ENCODE data around the gene ACOXL.
"Not testable (repeated sequence)": the region's sequence is repeated elsewhere in the genome, so short reads cannot be mapped to it uniquely, and the experiment has no call there.

Gene ACOXL

GRCh38 chr2:110958346-110959119, 226.2 kb downstream of the ACOXL start:
- H3K4me1 Mint-ChIP-seq (ENCODE audit: low read depth), result no peaks in the 10 kb centered on the region
- no peaks in the 10 kb centered on the region for H3K9me3 Mint-ChIP-seq
- no peaks in the 10 kb centered on the region for H3K36me3 Mint-ChIP-seq (ENCODE audit: low read depth)
- H3K4me3 Mint-ChIP-seq, result no peak overlapping the region
- peaks cover 22% of the 10 kb centered on the region for H3K27me3 Mint-ChIP-seq
- H3K27ac Mint-ChIP-seq, result no peak overlapping the region

GRCh38 chr2:110959198-110959597, 226.8 kb downstream of the ACOXL start:
- peaks cover 25% of the 10 kb centered on the region for H3K27me3 Mint-ChIP-seq
- H3K36me3 Mint-ChIP-seq (ENCODE audit: low read depth), result no peaks in the 10 kb centered on the region

DNA sequence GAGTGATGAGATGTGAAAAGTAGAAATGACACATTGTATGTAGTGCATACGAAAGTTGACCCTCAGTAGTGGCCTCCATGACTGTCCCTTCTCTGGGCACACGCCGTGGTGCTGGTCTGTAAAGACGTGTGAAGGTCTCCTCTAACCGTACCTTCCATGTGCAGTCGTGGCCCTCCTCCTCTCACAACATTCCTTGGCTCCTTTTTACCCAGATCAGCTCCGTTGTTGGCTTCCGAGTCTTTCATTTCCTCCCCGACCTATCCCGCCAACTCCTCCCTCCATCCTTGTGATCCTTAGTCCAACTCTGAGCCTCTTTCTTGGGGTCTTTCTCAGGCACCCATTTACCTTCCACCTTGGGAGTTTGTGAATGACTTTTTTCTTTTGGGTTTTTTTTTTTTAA, 227.9 kb downstream of the ACOXL start:
- no peak overlapping the region for H3K27ac Mint-ChIP-seq
- no peaks in the 10 kb centered on the region for H3K4me1 Mint-ChIP-seq (ENCODE audit: low read depth)
- no peak overlapping the region for H3K4me3 Mint-ChIP-seq
- no peaks in the 10 kb centered on the region for H3K36me3 Mint-ChIP-seq (ENCODE audit: low read depth)
- peaks cover 21% of the 10 kb centered on the region for H3K27me3 Mint-ChIP-seq
- no peaks in the 10 kb centered on the region for H3K9me3 Mint-ChIP-seq

More at GRCh38 chr2:110959198-110959597, 226.8 kb downstream of the ACOXL start:
- H3K4me3 Mint-ChIP-seq, result no peak overlapping the region
- H3K4me1 Mint-ChIP-seq (ENCODE audit: low read depth), result no peaks in the 10 kb centered on the region
- H3K9me3 Mint-ChIP-seq, result no peaks in the 10 kb centered on the region
- no peak overlapping the region for H3K27ac Mint-ChIP-seq

- no peak overlapping the region for H3K4me3 Mint-ChIP-seq
- H3K27ac Mint-ChIP-seq, result no peak overlapping the region
- peaks cover 21% of the 10 kb centered on the region for H3K27me3 Mint-ChIP-seq
- H3K36me3 Mint-ChIP-seq (ENCODE audit: low read depth), result no peaks in the 10 kb centered on the region
- no peaks in the 10 kb centered on the region for H3K9me3 Mint-ChIP-seq
- H3K4me1 Mint-ChIP-seq (ENCODE audit: low read depth), result no peaks in the 10 kb centered on the region
These were observed 228.6 kb downstream of the ACOXL start for GRCh38 chr2:110960954-110961353.

DNA sequence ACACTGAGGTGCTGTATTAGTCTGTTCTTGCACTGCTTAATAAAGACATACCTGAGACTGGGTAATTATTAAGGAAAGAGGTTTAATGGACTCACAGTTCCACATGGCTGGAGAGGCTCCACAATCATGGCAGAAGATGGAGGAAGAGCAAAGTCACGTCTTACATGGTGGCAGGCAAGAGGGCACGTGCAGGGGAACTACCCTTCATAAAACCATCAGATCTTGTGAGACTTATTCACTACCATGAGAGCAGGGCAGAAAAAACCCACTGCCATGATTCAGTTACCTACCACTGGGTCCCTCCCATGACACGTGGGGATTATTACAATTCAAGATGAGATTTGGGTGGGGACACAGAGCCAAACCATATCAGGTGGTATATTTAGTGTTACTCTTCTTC, 229.3 kb downstream of the ACOXL start:
- peaks cover 21% of the 10 kb centered on the region for H3K27me3 Mint-ChIP-seq
- not testable (repeated sequence) for H3K36me3 Mint-ChIP-seq (ENCODE audit: low read depth); H3K9me3 Mint-ChIP-seq; H3K4me3 Mint-ChIP-seq; H3K27ac Mint-ChIP-seq; H3K4me1 Mint-ChIP-seq (ENCODE audit: low read depth)

DNA sequence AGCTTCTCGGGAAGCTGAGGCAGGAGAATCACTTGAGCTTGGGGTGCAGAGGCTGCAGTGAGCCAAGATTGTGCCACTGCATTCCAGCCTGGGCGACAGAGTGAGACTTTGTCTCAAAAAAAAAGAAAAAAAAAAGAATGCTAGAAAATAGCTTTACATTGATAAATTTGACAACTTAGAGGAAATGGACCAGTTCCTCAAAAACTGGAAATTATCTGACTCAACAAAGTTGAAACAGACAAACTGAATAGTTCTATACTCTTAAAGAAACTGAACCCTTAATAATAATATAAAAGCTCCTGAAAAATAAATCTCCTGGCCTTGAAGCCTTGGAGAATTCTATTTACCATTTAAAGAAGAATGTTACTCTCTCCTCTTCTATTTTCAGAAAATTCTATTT, 237.3 kb downstream of the ACOXL start:
- Mint-ChIP-seq H3K36me3 (ENCODE audit: low read depth) (no peaks in the 10 kb centered on the region), H3K27ac (no peak overlapping the region), H3K27me3 (peaks cover 13% of the 10 kb centered on the region), H3K9me3 (peaks cover 4% of the 10 kb centered on the region), H3K4me3 (no peak overlapping the region), H3K4me1 (ENCODE audit: low read depth) (no peaks in the 10 kb centered on the region)

DNA sequence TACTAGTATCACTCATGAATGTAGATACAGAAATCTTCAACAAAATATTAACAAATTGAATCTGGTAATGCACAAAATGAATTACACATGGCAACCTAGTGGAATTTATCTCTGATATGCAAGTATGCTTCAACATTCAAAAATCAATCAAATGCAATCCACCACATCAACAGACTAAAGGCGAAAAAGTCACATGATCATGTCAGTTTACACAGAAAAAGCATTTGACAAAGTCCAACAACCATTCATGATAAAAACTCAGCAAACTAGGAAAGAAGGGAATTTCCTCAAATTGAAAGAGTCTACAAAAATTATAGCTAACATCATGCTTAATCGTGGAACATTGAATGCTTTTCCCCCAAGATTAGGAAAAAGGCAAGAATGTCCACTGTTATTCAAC, 237.8 kb downstream of the ACOXL start:
- H3K4me1 Mint-ChIP-seq (ENCODE audit: low read depth), result no peaks in the 10 kb centered on the region
- peaks cover 4% of the 10 kb centered on the region for H3K9me3 Mint-ChIP-seq
- no peak overlapping the region for H3K4me3 Mint-ChIP-seq
- H3K27me3 Mint-ChIP-seq, result peaks cover 16% of the 10 kb centered on the region
- H3K27ac Mint-ChIP-seq, result no peak overlapping the region
- H3K36me3 Mint-ChIP-seq (ENCODE audit: low read depth), result no peaks in the 10 kb centered on the region

GRCh38 chr2:110971811-110972210, 239.4 kb downstream of the ACOXL start:
- no peak overlapping the region for H3K4me3 Mint-ChIP-seq

DNA sequence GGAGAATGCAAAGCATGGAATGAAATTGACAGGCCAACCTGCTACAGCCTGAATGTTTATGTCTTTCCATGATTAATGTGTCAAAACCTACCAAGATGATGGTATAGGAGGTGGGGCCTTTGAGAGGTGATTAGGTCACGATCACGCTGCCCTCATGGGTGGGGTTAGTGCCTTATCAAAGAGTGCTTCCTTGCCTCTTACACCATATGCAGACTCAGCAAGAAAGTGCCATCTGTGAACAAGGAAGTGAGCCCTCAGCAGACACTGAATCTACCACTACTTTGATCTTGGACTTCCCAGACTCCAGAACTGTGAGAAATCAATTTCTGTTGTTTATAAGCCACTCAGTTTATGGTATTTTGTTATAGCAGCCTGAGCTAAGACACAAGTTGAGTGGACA, 240.9 kb downstream of the ACOXL start:
- H3K4me1 Mint-ChIP-seq (ENCODE audit: low read depth), result no peaks in the 10 kb centered on the region
- H3K27ac Mint-ChIP-seq, result no peak overlapping the region
- H3K27me3 Mint-ChIP-seq, result peaks cover 19% of the 10 kb centered on the region
- H3K9me3 Mint-ChIP-seq, result peaks cover 4% of the 10 kb centered on the region
- no peaks in the 10 kb centered on the region for H3K36me3 Mint-ChIP-seq (ENCODE audit: low read depth)
- no peak overlapping the region for H3K4me3 Mint-ChIP-seq

More at GRCh38 chr2:110971811-110972210, 239.4 kb downstream of the ACOXL start:
- peaks cover 4% of the 10 kb centered on the region for H3K9me3 Mint-ChIP-seq
- H3K4me1 Mint-ChIP-seq (ENCODE audit: low read depth), result no peaks in the 10 kb centered on the region
- H3K36me3 Mint-ChIP-seq (ENCODE audit: low read depth), result no peaks in the 10 kb centered on the region
- H3K27me3 Mint-ChIP-seq, result peaks cover 19% of the 10 kb centered on the region
- no peak overlapping the region for H3K27ac Mint-ChIP-seq

- Mint-ChIP-seq H3K4me3 (no peak overlapping the region), H3K9me3 (peaks cover 3% of the 10 kb centered on the region), H3K4me1 (ENCODE audit: low read depth) (no peaks in the 10 kb centered on the region), H3K27ac (no peak overlapping the region), H3K36me3 (ENCODE audit: low read depth) (no peaks in the 10 kb centered on the region), H3K27me3 (peaks cover 14% of the 10 kb centered on the region)
These were observed 245.0 kb downstream of the ACOXL start for GRCh38 chr2:110977403-110977802.

DNA sequence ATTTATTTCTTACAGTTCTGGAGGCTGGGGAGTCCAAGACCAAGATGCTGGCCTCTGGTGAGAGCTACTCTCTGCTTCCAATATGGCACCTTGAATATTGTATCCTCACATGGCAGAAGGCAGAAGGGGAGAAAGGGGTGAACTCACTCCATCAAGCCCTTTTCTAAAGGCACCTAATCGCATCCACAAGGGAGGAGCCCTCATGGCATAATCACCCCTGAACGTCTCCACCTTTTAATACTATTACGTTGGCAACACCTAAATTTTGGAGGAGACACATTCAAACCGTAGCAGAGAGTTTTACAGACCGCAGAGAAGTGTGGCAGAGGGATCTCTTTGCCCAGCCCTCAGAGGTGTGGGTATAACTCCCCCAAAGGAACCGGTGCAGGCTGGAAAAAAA, 245.8 kb downstream of the ACOXL start:
- Mint-ChIP-seq H3K36me3 (ENCODE audit: low read depth) (no peaks in the 10 kb centered on the region), H3K27me3 (peaks cover 14% of the 10 kb centered on the region), H3K4me1 (ENCODE audit: low read depth) (no peaks in the 10 kb centered on the region), H3K9me3 (no peaks in the 10 kb centered on the region), H3K27ac (no peak overlapping the region), H3K4me3 (no peak overlapping the region)

DNA sequence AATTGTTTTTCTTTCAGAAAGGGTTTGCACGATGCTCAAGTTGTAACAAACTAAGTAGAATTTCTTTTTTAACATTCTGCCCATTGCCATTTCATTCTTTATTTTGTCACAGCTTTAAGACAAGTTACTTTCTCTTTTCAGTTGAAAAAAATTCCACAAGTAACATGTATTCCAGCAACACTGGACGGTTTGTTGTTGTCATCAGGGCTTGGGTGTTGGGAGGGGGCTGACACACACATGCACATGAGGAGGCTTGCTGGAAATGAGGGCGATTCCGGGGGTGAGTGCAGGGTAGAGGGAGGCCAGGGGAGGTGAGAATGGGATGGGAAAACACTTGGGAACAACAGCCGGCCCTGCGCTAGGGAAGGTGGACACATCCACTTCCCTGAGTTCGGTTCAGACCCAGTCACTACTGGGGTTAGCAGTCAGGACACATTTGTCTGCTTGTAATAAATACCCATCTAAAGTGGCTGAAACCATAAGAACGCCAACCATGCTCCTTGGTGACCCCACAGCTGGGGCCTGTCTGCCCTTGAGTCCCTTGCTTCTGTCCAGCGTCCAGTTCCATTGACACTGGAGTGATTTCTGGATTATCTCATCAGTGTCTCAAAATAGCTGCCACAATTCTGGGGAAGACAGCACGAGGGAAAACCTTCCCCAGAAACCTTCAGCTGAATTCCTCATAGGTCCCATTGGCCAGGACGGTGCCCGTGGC, 246.5 kb downstream of the ACOXL start:
- no peak overlapping the region for H3K4me3 Mint-ChIP-seq
- H3K27ac Mint-ChIP-seq, result no peak overlapping the region
- no peaks in the 10 kb centered on the region for H3K4me1 Mint-ChIP-seq (ENCODE audit: low read depth)
- H3K27me3 Mint-ChIP-seq, result peaks cover 14% of the 10 kb centered on the region
- H3K9me3 Mint-ChIP-seq, result no peaks in the 10 kb centered on the region
- H3K36me3 Mint-ChIP-seq (ENCODE audit: low read depth), result no peaks in the 10 kb centered on the region

- H3K27ac Mint-ChIP-seq, result no peak overlapping the region
- H3K36me3 Mint-ChIP-seq (ENCODE audit: low read depth), result no peaks in the 10 kb centered on the region
These were observed 247.3 kb downstream of the ACOXL start for GRCh38 chr2:110979471-110980338.

DNA sequence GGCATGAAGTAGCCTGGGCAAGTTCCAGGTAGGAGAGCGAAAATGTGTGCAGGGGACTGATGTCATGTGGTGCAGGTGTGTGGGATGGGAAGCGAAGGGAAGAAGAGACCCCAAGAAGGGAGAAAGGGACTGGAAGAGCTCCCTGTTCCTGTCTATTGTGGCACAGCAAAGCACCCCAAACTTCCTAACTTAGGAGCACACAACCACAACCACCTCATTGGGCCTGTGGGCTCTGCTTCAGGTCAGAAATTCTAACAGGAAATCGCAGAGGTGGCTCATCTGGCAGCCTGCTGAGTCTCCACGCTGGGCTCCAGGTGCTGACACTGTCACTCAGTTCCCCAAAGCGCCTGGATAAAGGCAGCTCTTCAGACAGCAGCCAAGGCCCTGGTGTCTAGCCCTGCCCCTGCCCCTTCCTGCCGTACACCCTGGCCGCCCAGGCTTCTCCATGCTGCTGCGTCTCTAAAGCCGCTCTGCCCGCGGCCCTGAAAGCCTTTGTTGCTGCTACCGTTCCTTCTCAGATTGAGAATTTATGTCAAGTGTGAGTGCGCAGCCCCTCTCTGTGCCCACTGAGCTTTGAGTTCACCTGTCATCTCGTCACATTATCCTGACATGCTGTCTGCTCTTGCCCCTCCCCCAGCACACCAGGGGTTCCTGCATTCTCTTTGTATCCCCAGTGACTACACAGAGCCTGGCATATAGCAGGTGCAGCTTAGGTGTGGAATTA, 248.1 kb downstream of the ACOXL start:
- Mint-ChIP-seq H3K4me3 (no peak overlapping the region), H3K27me3 (peaks cover 4% of the 10 kb centered on the region), H3K9me3 (no peaks in the 10 kb centered on the region), H3K4me1 (ENCODE audit: low read depth) (no peaks in the 10 kb centered on the region), H3K27ac (no peak overlapping the region), H3K36me3 (ENCODE audit: low read depth) (no peaks in the 10 kb centered on the region)

More at GRCh38 chr2:110979471-110980338, 247.3 kb downstream of the ACOXL start:
- H3K9me3 Mint-ChIP-seq, result no peaks in the 10 kb centered on the region
- H3K4me3 Mint-ChIP-seq, result no peak overlapping the region
- no peaks in the 10 kb centered on the region for H3K4me1 Mint-ChIP-seq (ENCODE audit: low read depth)
- peaks cover 6% of the 10 kb centered on the region for H3K27me3 Mint-ChIP-seq

All from stimulated activated naive CD8-positive, alpha-beta T cell treated with anti-CD3 and anti-CD28 coated beads, Interleukin-15, Interleukin-2, amounts not matched to agents 100 ng/mL and 50 ng/mL, for 24 hours (primary cell).